H9 (cell line): ENCODE measurements around the gene CKM. TPM values are rescaled to one million over a fixed set of nuclear protein-coding genes. Genes with fewer than 3 reads are reported as not detected.

Experiments
- DNase-seq: peaks from one replicate; pipeline ENCODE4 v3.0.0-alpha.2; 2017
- H2AFZ ChIP-seq: one replicate; pipeline ENCODE4 v1.6.1; 2013; ENCODE audit warnings: mild to moderate bottlenecking, low read length, control low read depth, moderate library complexity
- H2AK5ac ChIP-seq: 2 replicates; pipeline ENCODE4 v1.6.1; 2013; ENCODE audit warnings: low read length, control low read depth, mixed read lengths; ENCODE audit not compliant: insufficient read length
- H2BK120ac ChIP-seq: one replicate; pipeline ENCODE4 v1.6.1; 2013; ENCODE audit warnings: low read depth, mild to moderate bottlenecking, low read length, control low read depth, inconsistent platforms; ENCODE audit not compliant: poor library complexity, severe bottlenecking
- H2BK12ac ChIP-seq: 2 replicates; pipeline ENCODE4 v1.6.1; 2013; ENCODE audit warnings: low read length, control low read depth, mixed read lengths, low read depth; ENCODE audit not compliant: insufficient read length
- H2BK15ac ChIP-seq: 2 replicates; pipeline ENCODE4 v1.6.1; 2013; ENCODE audit warnings: low read depth, low read length, control low read depth
- H2BK20ac ChIP-seq: one replicate; pipeline ENCODE4 v1.6.1; 2013; ENCODE audit warnings: low read depth, mild to moderate bottlenecking, low read length, control low read depth, inconsistent platforms; ENCODE audit not compliant: poor library complexity, severe bottlenecking
- H2BK5ac ChIP-seq: 2 replicates; pipeline ENCODE4 v1.6.1; 2013; ENCODE audit warnings: low read length, control low read depth, mixed read lengths; ENCODE audit not compliant: insufficient read length
- H3K14ac ChIP-seq: 2 replicates; pipeline ENCODE4 v1.6.1; 2013; ENCODE audit warnings: low read length, control low read depth; ENCODE audit not compliant: insufficient read depth
- H3K18ac ChIP-seq: 2 replicates; pipeline ENCODE4 v1.6.1; 2013; ENCODE audit warnings: low read depth, mild to moderate bottlenecking, mixed read lengths, low read length, control low read depth; ENCODE audit not compliant: insufficient read length
- H3K23ac ChIP-seq: 2 replicates; pipeline ENCODE4 v1.6.1; 2013; ENCODE audit warnings: low read length, control low read depth, mixed read lengths, low read depth; ENCODE audit not compliant: insufficient read length
- H3K23me2 ChIP-seq: 2 replicates; pipeline ENCODE4 v1.6.1; 2013; ENCODE audit warnings: low read depth, mild to moderate bottlenecking, mixed read lengths, low read length, control low read depth; ENCODE audit not compliant: insufficient read length, poor library complexity, severe bottlenecking
- H3K27ac ChIP-seq: 2 replicates; pipeline ENCODE4 v1.5.1; 2013; ENCODE audit warnings: low read length, control low read depth, mixed read lengths, low read depth; ENCODE audit not compliant: insufficient read length
- H3K27me3 ChIP-seq: 2 replicates; pipeline ENCODE4 v1.6.1; 2013; ENCODE audit warnings: low read length, control low read depth, inconsistent platforms; ENCODE audit not compliant: insufficient read depth
- H3K4ac ChIP-seq: 2 replicates; pipeline ENCODE4 v1.6.1; 2013; ENCODE audit warnings: low read depth, mild to moderate bottlenecking, control low read depth, inconsistent platforms, low read length, moderate library complexity
- H3K4me1 ChIP-seq: 2 replicates; pipeline ENCODE4 v1.6.1; 2013; ENCODE audit warnings: low read length, control low read depth, inconsistent platforms; ENCODE audit not compliant: insufficient read depth
- H3K4me2 ChIP-seq: 2 replicates; pipeline ENCODE4 v1.6.1; 2013; ENCODE audit warnings: low read length, control low read depth, mixed read lengths; ENCODE audit not compliant: insufficient read length, insufficient read depth
- H3K56ac ChIP-seq: 2 replicates; pipeline ENCODE4 v1.6.1; 2013; ENCODE audit warnings: low read depth, mild to moderate bottlenecking, mixed read lengths, low read length, control low read depth; ENCODE audit not compliant: insufficient read length
- H3K79me1 ChIP-seq: 2 replicates; pipeline ENCODE4 v1.6.1; 2013; ENCODE audit warnings: low read depth, mild to moderate bottlenecking, moderate library complexity, low read length, control low read depth, inconsistent platforms; ENCODE audit not compliant: insufficient read depth, poor library complexity, severe bottlenecking
- H3K79me2 ChIP-seq: 2 replicates; pipeline ENCODE4 v1.6.1; 2013; ENCODE audit warnings: low read length, control low read depth, inconsistent platforms; ENCODE audit not compliant: insufficient read depth
- H3K9ac ChIP-seq: 2 replicates; pipeline ENCODE4 v1.6.1; 2013; ENCODE audit warnings: low read length, control low read depth, mixed read lengths; ENCODE audit not compliant: insufficient read length; ENCODE audit errors: extremely low read depth
- H3K9me3 ChIP-seq: one replicate; pipeline ENCODE4 v1.6.1; 2013; ENCODE audit warnings: low read depth, low read length, inconsistent platforms; ENCODE audit not compliant: control insufficient read depth
- H3T11ph ChIP-seq: one replicate; pipeline ENCODE4 v1.6.1; 2013; ENCODE audit warnings: mild to moderate bottlenecking, low read length, control low read depth, inconsistent platforms
- H4K20me1 ChIP-seq: one replicate; pipeline ENCODE4 v1.6.1; 2013; ENCODE audit not compliant: control insufficient read depth, insufficient read length, insufficient read depth
- H4K5ac ChIP-seq: 2 replicates; pipeline ENCODE4 v1.6.1; 2013; ENCODE audit warnings: low read depth, mild to moderate bottlenecking, mixed read lengths, low read length, control low read depth; ENCODE audit not compliant: insufficient read length
- H4K8ac ChIP-seq: replicated peaks from 2 replicates; pipeline ENCODE4 v1.6.1; 2013; ENCODE audit warnings: low read length, control low read depth, mixed read lengths, low read depth; ENCODE audit not compliant: insufficient read length
- H4K91ac ChIP-seq: 2 replicates; pipeline ENCODE4 v1.6.1; 2013; ENCODE audit warnings: low read depth, mild to moderate bottlenecking, moderate library complexity, mixed read lengths, low read length, control low read depth; ENCODE audit not compliant: insufficient read length
- H3K27ac Mint-ChIP-seq, 3 experiments: 2 replicates in 2 of 3; 3 replicates in 1 of 3; pipeline ENCODE4 v1.8.0; 2020 to 2021; ENCODE audit warnings: mixed read lengths in 3 of 3, mild to moderate bottlenecking in 1 of 3, moderate library complexity in 1 of 3
- H3K27me3 Mint-ChIP-seq: 2 replicates; pipeline ENCODE4 v1.8.0; 2021; ENCODE audit warnings: low read depth, mild to moderate bottlenecking, moderate library complexity, mixed read lengths
- H3K36me3 Mint-ChIP-seq, 3 experiments: 2 replicates in 2 of 3; 3 replicates in 1 of 3; pipeline ENCODE4 v1.8.0; 2020 to 2021; ENCODE audit warnings: low read depth in 3 of 3, mixed read lengths in 3 of 3; ENCODE audit not compliant: insufficient read depth in 1 of 3
- H3K4me1 Mint-ChIP-seq, 2 experiments: 2 replicates each; pipeline ENCODE4 v1.8.0; 2020; ENCODE audit warnings: mixed read lengths in 2 of 2
- H3K4me3 Mint-ChIP-seq, 2 experiments: 2 replicates in 1 of 2; 3 replicates in 1 of 2; pipeline ENCODE4 v1.8.0; 2020 to 2021; ENCODE audit warnings: mild to moderate bottlenecking in 2 of 2, mixed read lengths in 2 of 2, moderate library complexity in 1 of 2
- H3K9me3 Mint-ChIP-seq, 2 experiments: 2 replicates in 1 of 2; 3 replicates in 1 of 2; pipeline ENCODE4 v1.8.0; 2020; ENCODE audit warnings: mild to moderate bottlenecking in 2 of 2, mixed read lengths in 2 of 2, moderate library complexity in 1 of 2
- WGBS: extraction: QIAGEN DNeasy Blood & Tissue Kit; methylation state at CpG from one replicate; pipeline ENCODE4 v1.1.7; 2013; ENCODE audit warnings: missing lambda C conversion rate, low lambda C conversion rate, mixed read lengths; ENCODE audit not compliant: insufficient read length; ENCODE audit errors: extremely low coverage; 5-methylcytosine and 5-hydroxymethylcytosine counted together
- total RNA-seq: library from RNA; stranded (reverse); gene quantifications from 2 replicates; pipeline ENCODE4 v1.2.1, GENCODE V29; 2021
- TF ChIP-seq, protein P1 (sequence below): fragments of 200-600 bp; sonication (generic); conservative IDR thresholded peaks from 3 replicates; pipeline ENCODE4 v1.8.0; 2021; ENCODE audit warnings: antibody characterized with exemption, mild to moderate bottlenecking

CKM gene
- total RNA-seq, 1 experiment from 2014 or later: not detected

DNA sequence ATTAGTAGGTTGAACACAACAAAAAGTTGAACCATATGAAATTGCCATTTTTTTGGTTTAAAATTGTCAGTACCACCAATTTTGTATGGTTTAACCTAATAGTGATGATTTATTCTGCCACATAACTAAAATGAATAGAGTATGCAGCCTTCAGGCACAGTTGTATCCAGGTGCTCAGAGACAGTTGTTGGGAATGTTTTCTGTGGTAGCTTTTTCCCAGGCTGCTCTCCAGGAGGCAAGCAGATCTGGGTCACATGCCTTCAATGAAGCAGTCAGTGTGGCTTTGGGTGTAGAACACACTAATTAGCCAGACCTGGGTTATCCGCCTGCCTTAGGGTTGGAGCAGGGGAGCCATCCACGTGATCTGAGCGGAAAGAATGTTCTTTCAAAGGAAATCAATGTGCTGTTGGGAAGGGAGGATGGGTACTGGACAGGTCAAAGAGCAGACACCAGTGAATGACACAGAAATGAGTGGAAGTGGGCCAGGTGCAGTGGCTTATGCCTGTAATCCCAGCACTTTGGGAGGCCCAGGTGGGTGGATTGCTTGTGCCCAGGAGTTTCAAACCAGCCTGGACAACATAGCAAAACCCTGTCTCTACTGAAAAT is 43.0 kb downstream of the CKM start:
- H3K79me1 ChIP-seq: no peaks in the 10 kb centered on the region
- no peak overlapping the region for H4K91ac ChIP-seq
- no peak overlapping the region for H2AK5ac ChIP-seq
- H3K14ac ChIP-seq: no peak overlapping the region
- WGBS: no CpG with 5 or more reads among the region's 3 CpGs
- no peak overlapping the region for H4K8ac ChIP-seq
- no peaks in the 10 kb centered on the region for H3K79me2 ChIP-seq
- H3K4me3 Mint-ChIP-seq: no peak overlapping the region
- H2AFZ ChIP-seq: no peak overlapping the region
- H2BK12ac ChIP-seq: no peak overlapping the region
- no peak overlapping the region for H2BK20ac ChIP-seq
- no peak overlapping the region for H3K9ac ChIP-seq
- H2BK15ac ChIP-seq: no peak overlapping the region
- H3K23me2 ChIP-seq: no peaks in the 10 kb centered on the region
- DNase-seq: no peak
- H3K18ac ChIP-seq: no peak overlapping the region
- H3T11ph ChIP-seq: no peak overlapping the region
- H3K4ac ChIP-seq: no peak overlapping the region
- no peaks in the 10 kb centered on the region for H3K4me1 ChIP-seq
- H3K9me3 ChIP-seq: no peaks in the 10 kb centered on the region
- H3K9me3 Mint-ChIP-seq: no peaks in the 10 kb centered on the region
- peaks cover 0 to 5% of the 10 kb centered on the region in 2 experiments; a peak in 2 of 4 replicates for H3K4me1 Mint-ChIP-seq
- H3K56ac ChIP-seq: no peak overlapping the region
- no peak overlapping the region for H3K27ac ChIP-seq
- no peak overlapping the region for H2BK120ac ChIP-seq
- H3K27me3 Mint-ChIP-seq: no peaks in the 10 kb centered on the region
- H3K36me3 Mint-ChIP-seq: peaks cover 20 to 54% (median 54%) of the 10 kb centered on the region in 3 experiments
- H4K20me1 ChIP-seq: no peaks in the 10 kb centered on the region
- no peak overlapping the region for H3K23ac ChIP-seq
- H2BK5ac ChIP-seq: no peak overlapping the region
- H3K4me2 ChIP-seq: no peak overlapping the region
- H3K27me3 ChIP-seq: no peaks in the 10 kb centered on the region
- H4K5ac ChIP-seq: no peak overlapping the region
- TF ChIP-seq, protein P1, sequence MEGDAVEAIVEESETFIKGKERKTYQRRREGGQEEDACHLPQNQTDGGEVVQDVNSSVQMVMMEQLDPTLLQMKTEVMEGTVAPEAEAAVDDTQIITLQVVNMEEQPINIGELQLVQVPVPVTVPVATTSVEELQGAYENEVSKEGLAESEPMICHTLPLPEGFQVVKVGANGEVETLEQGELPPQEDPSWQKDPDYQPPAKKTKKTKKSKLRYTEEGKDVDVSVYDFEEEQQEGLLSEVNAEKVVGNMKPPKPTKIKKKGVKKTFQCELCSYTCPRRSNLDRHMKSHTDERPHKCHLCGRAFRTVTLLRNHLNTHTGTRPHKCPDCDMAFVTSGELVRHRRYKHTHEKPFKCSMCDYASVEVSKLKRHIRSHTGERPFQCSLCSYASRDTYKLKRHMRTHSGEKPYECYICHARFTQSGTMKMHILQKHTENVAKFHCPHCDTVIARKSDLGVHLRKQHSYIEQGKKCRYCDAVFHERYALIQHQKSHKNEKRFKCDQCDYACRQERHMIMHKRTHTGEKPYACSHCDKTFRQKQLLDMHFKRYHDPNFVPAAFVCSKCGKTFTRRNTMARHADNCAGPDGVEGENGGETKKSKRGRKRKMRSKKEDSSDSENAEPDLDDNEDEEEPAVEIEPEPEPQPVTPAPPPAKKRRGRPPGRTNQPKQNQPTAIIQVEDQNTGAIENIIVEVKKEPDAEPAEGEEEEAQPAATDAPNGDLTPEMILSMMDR: no peak
- H3K27ac Mint-ChIP-seq: no peak overlapping the region
